Nephron (organoid): ENCODE measurements around the gene LST1.

Source experiments
- H3K27ac Mint-ChIP-seq, 3 experiments: 2 replicates each; pipeline ENCODE4 v1.8.0; 2020; ENCODE audit warnings: mixed read lengths in 3 of 3, mild to moderate bottlenecking in 2 of 3, moderate library complexity in 1 of 3
- H3K27me3 Mint-ChIP-seq: 2 replicates; pipeline ENCODE4 v1.8.0; 2021; ENCODE audit warnings: low read depth, mild to moderate bottlenecking, moderate library complexity, mixed read lengths
- H3K36me3 Mint-ChIP-seq: 2 replicates; pipeline ENCODE4 v1.8.0; 2020; ENCODE audit warnings: low read depth, mixed read lengths
- H3K4me1 Mint-ChIP-seq: 2 replicates; pipeline ENCODE4 v1.8.0; 2020; ENCODE audit warnings: mixed read lengths
- H3K4me3 Mint-ChIP-seq, 3 experiments: 2 replicates each; pipeline ENCODE4 v1.8.0; 2020; ENCODE audit warnings: mild to moderate bottlenecking in 3 of 3, mixed read lengths in 3 of 3, moderate library complexity in 2 of 3
- H3K9me3 Mint-ChIP-seq: 2 replicates; pipeline ENCODE4 v1.8.0; 2020; ENCODE audit warnings: mixed read lengths
- CTCF ChIP-seq, 3 experiments: fragments of 200-600 bp; sonication (generic); IDR thresholded peaks; one replicate each; pipeline ENCODE4 v1.5.0; 2021; ENCODE audit warnings: antibody characterized with exemption in 3 of 3; ENCODE audit not compliant: unreplicated experiment in 3 of 3

LST1 gene

GRCh38 chr6:31610968-31611367 is 24.9 kb downstream of the LST1 start:
- Mint-ChIP-seq H3K4me3 (no peak overlapping the region), H3K27me3 (no peaks in the 10 kb centered on the region), H3K36me3 (no peaks in the 10 kb centered on the region), H3K9me3 (no peaks in the 10 kb centered on the region), H3K27ac (peak overlapping the region; percentile 5 to 24 (median 12)), H3K4me1 (peaks cover 21% of the 10 kb centered on the region)
- no peak for TF ChIP-seq CTCF (IDR thresholded peaks at IDR 0.05; ENCODE audit: unreplicated experiment in 3 of 3)

- TF ChIP-seq CTCF (IDR thresholded peaks at IDR 0.05; ENCODE audit: unreplicated experiment in 3 of 3), result no peak
- H3K27ac Mint-ChIP-seq, result peak overlapping the region; percentile 78 to 94 (median 86)
- H3K27me3 Mint-ChIP-seq, result no peaks in the 10 kb centered on the region
- H3K4me1 Mint-ChIP-seq, result peaks cover 29% of the 10 kb centered on the region
- H3K4me3 Mint-ChIP-seq, result no peak overlapping the region
- H3K9me3 Mint-ChIP-seq, result no peaks in the 10 kb centered on the region
- no peaks in the 10 kb centered on the region for H3K36me3 Mint-ChIP-seq
These were observed 28.1 kb downstream of the LST1 start for GRCh38 chr6:31614075-31614619.

- H3K27ac Mint-ChIP-seq, result peak within 1 kb of the TSS; percentile 78 to 94 (median 86)
- no peaks in the 10 kb centered on the region for H3K9me3 Mint-ChIP-seq
- no peaks in the 10 kb centered on the region for H3K36me3 Mint-ChIP-seq
- peaks cover 24% of the 10 kb centered on the region for H3K4me1 Mint-ChIP-seq
- peak within 1 kb of the TSS; percentile 53 to 69 (median 57) for H3K4me3 Mint-ChIP-seq
- no peak for TF ChIP-seq CTCF (IDR thresholded peaks at IDR 0.05; ENCODE audit: unreplicated experiment in 3 of 3)
- no peaks in the 10 kb centered on the region for H3K27me3 Mint-ChIP-seq
These were observed 28.9 kb downstream of the LST1 start, which contains the start of gene AIF1 for GRCh38 chr6:31614684-31615578. Gene AIF1 (plus strand): TSS chr6:31615234. CDS start chr6:31615330, 96 bp downstream.

- H3K4me3 Mint-ChIP-seq, result peak overlapping the region; percentile 53 to 69 (median 57)
- H3K27ac Mint-ChIP-seq, result peak overlapping the region; percentile 78 to 94 (median 86)
- peaks cover 20% of the 10 kb centered on the region for H3K4me1 Mint-ChIP-seq
- TF ChIP-seq CTCF (IDR thresholded peaks at IDR 0.05; ENCODE audit: unreplicated experiment in 3 of 3), result no peak
- H3K9me3 Mint-ChIP-seq, result no peaks in the 10 kb centered on the region
- H3K27me3 Mint-ChIP-seq, result no peaks in the 10 kb centered on the region
- H3K36me3 Mint-ChIP-seq, result no peaks in the 10 kb centered on the region
These were observed 29.7 kb downstream of the LST1 start for GRCh38 chr6:31615748-31616147.

GRCh38 chr6:31617010-31617409 is 30.9 kb downstream of the LST1 start:
- no peaks in the 10 kb centered on the region for H3K27me3 Mint-ChIP-seq
- peak overlapping the region; percentile 43 to 71 (median 58) for H3K4me3 Mint-ChIP-seq

More at GRCh38 chr6:31617010-31617409, 30.9 kb downstream of the LST1 start:
- peaks cover 18% of the 10 kb centered on the region for H3K4me1 Mint-ChIP-seq
- H3K27ac Mint-ChIP-seq, result peak overlapping the region; percentile 78 to 94 (median 86)
- no peak for TF ChIP-seq CTCF (IDR thresholded peaks at IDR 0.05; ENCODE audit: unreplicated experiment in 3 of 3)
- no peaks in the 10 kb centered on the region for H3K9me3 Mint-ChIP-seq
- H3K36me3 Mint-ChIP-seq, result peaks cover under 1% of the 10 kb centered on the region
